Esophagus muscularis mucosa (tissue), 4 donors: Measurements from ENCODE around the gene MYH16. TPM values are rescaled to one million over a fixed set of nuclear protein-coding genes. Genes with fewer than 3 reads are reported as not detected.
"Not testable (repeated sequence)": the region's sequence is repeated elsewhere in the genome, so short reads cannot be mapped to it uniquely, and the experiment has no call there.

Experiments
- DNase-seq: peaks from one replicate; pipeline ENCODE4 v3.0.0-alpha.2; 2017; ENCODE audit errors: extremely low spot score
- H3K27ac ChIP-seq, 4 donors: fragments of 200-600 bp; sonication (generic); replicated peaks in 1 of 4; 1 replicate in 3 of 4; 2 replicates in 1 of 4; pipeline ENCODE4 v1.5.1; 2016 to 2019; ENCODE audit warnings: mild to moderate bottlenecking in 1 of 4
- H3K27me3 ChIP-seq, 4 donors: fragments of 200-600 bp; sonication (generic); one replicate each; pipeline versions ENCODE4 v1.5.1 to v1.6.0; 2016 to 2019
- H3K36me3 ChIP-seq, 4 donors: fragments of 200-600 bp; sonication (generic); one replicate each; pipeline ENCODE4 v1.5.1; 2016 to 2019
- H3K4me1 ChIP-seq, 4 donors: fragments of 200-600 bp; sonication (generic); one replicate each; pipeline ENCODE4 v1.5.1; 2016 to 2019
- H3K4me3 ChIP-seq, 4 donors: fragments of 200-600 bp; sonication (generic); 1 replicate in 2 of 4; 2 replicates in 2 of 4; pipeline ENCODE4 v1.5.1; 2016 to 2019; ENCODE audit warnings: mild to moderate bottlenecking in 4 of 4, moderate library complexity in 1 of 4
- H3K9me3 ChIP-seq, 4 donors: fragments of 200-600 bp; sonication (generic); 1 replicate in 3 of 4; 2 replicates in 1 of 4; pipeline ENCODE4 v1.5.1; 2016 to 2019
- CTCF ChIP-seq, 3 experiments: fragments of 200-600 bp in 2 of 3; fragments of 450-650 bp in 1 of 3; sonication (generic) in 2 of 3; IDR thresholded peaks; one replicate each; pipeline ENCODE4 v1.5.1; 2017 to 2019; ENCODE audit warnings: antibody characterized with exemption in 3 of 3, mild to moderate bottlenecking in 2 of 3, moderate library complexity in 1 of 3
- EP300 ChIP-seq: sonication (generic); formaldehyde crosslinking; IDR thresholded peaks from one replicate; pipeline ENCODE4 v1.6.1; 2017; ENCODE audit warnings: antibody characterized with exemption
- POLR2A ChIP-seq: fragments of 450-650 bp; IDR thresholded peaks from one replicate; pipeline ENCODE4 v1.6.1; 2017; ENCODE audit warnings: antibody characterized with exemption, moderate library complexity, mild to moderate bottlenecking, low read depth
- POLR2AphosphoS5 ChIP-seq, 2 donors: sonication (generic); formaldehyde crosslinking; IDR thresholded peaks; one replicate each; pipeline ENCODE4 v1.6.1; 2017; ENCODE audit warnings: antibody characterized with exemption in 2 of 2
- WGBS: methylation state at CpG from one replicate; pipeline ENCODE4 v1.1.5; 2018; 5-methylcytosine and 5-hydroxymethylcytosine counted together
- intact Hi-C: fragments of 100-400 bp; cut with DNase I; formaldehyde crosslinking; loops from one replicate; pipeline ENCODE4 v1.15.1; 2023
- total RNA-seq, 4 donors: library from RNA; depleted of rRNA; stranded (reverse); fragments of >200 nt; gene quantifications; one replicate each; pipeline versions ENCODE4 v1.1.0 to v1.2.1, GENCODE V29; 2016

The MYH16 gene
- total RNA-seq, result not detected

- 96% methylated on average over 2 of the region's 2 CpGs for WGBS
- no peak for DNase-seq
These were observed at the start of gene MYH16 for GRCh38 chr7:99272476-99273045. Gene MYH16 (plus strand): TSS chr7:99272839.

GRCh38 chr7:99224263-99224898, 48.3 kb upstream of the MYH16 start:
- intact Hi-C loops, DNase-seq, H3K4me1 ChIP-seq, H3K9me3 ChIP-seq, H3K27ac ChIP-seq, H3K36me3 ChIP-seq, H3K27me3 ChIP-seq, H3K4me3 ChIP-seq: not testable (repeated sequence)
- WGBS, result 68% methylated on average over 15 of the region's 15 CpGs

More at GRCh38 chr7:99272476-99273045, at the start of gene MYH16:
- H3K27ac ChIP-seq, result no peak within 1 kb of the TSS
- no peaks in the 10 kb centered on the region for H3K4me1 ChIP-seq
- no peak within 1 kb of the TSS for H3K4me3 ChIP-seq
- TF ChIP-seq POLR2A (no peak), EP300 (no peak), POLR2AphosphoS5 (IDR thresholded peaks at IDR 0.05) (no peak), CTCF (IDR thresholded peaks at IDR 0.05) (no peak)
- H3K9me3 ChIP-seq, result no peaks in the 10 kb centered on the region
- H3K36me3 ChIP-seq, result no peaks in the 10 kb centered on the region
- intact Hi-C loops, result no loop called here
- H3K27me3 ChIP-seq, result peaks cover 0 to 15% (median 0%) of the 10 kb centered on the region in 4 donors

- TF ChIP-seq EP300 (no peak), POLR2A (no peak)
- H3K4me1 ChIP-seq, result no peaks in the 10 kb centered on the region
- WGBS, result 81% methylated on average over 2 of the region's 2 CpGs
- H3K9me3 ChIP-seq, result no peaks in the 10 kb centered on the region
- H3K27ac ChIP-seq, result no peak overlapping the region
- intact Hi-C loops, result no loop called here
- H3K4me3 ChIP-seq, result no peak overlapping the region
- H3K36me3 ChIP-seq, result no peaks in the 10 kb centered on the region
- no peak for DNase-seq
- peaks cover 0 to 4% (median 0%) of the 10 kb centered on the region in 4 donors for H3K27me3 ChIP-seq
These were observed 47.8 kb upstream of the MYH16 start for GRCh38 chr7:99224899-99225265.

- Histone ChIP-seq H3K27ac (no peak overlapping the region), H3K9me3 (no peaks in the 10 kb centered on the region), H3K4me1 (no peaks in the 10 kb centered on the region), H3K36me3 (no peaks in the 10 kb centered on the region), H3K27me3 (peaks cover 0 to 4% (median 0%) of the 10 kb centered on the region in 4 donors), H3K4me3 (no peak overlapping the region)
- intact Hi-C loops, result no loop called here
- WGBS, result 75% methylated on average over 4 of the region's 4 CpGs
- no peak for DNase-seq
- TF ChIP-seq CTCF (IDR thresholded peaks at IDR 0.05) (no peak), POLR2AphosphoS5 (IDR thresholded peaks at IDR 0.05) (no peak), EP300 (no peak), POLR2A (no peak)
These were observed 43.4 kb upstream of the MYH16 start for GRCh38 chr7:99229234-99229633.

GRCh38 chr7:99232082-99232770, 40.4 kb upstream of the MYH16 start:
- no peak overlapping the region for H3K4me3 ChIP-seq
- H3K4me1 ChIP-seq, result no peaks in the 10 kb centered on the region
- 77% methylated on average over 8 of the region's 9 CpGs for WGBS
- H3K27ac ChIP-seq, result no peak overlapping the region
- peaks cover 0 to under 1% (median 0%) of the 10 kb centered on the region in 4 donors for H3K9me3 ChIP-seq
- no peak for DNase-seq
- no peaks in the 10 kb centered on the region for H3K27me3 ChIP-seq
- no peaks in the 10 kb centered on the region for H3K36me3 ChIP-seq
- intact Hi-C loops, result no loop called here
- TF ChIP-seq POLR2AphosphoS5 (IDR thresholded peaks at IDR 0.05) (no peak), CTCF (IDR thresholded peaks at IDR 0.05) (no peak), EP300 (no peak), POLR2A (no peak)

GRCh38 chr7:99232955-99233354, 39.7 kb upstream of the MYH16 start:
- H3K36me3 ChIP-seq, H3K27me3 ChIP-seq, DNase-seq, H3K9me3 ChIP-seq, H3K27ac ChIP-seq, H3K4me3 ChIP-seq, intact Hi-C loops, H3K4me1 ChIP-seq: not testable (repeated sequence)
- 81% methylated on average over 4 of the region's 4 CpGs for WGBS
